ENCODE results near the gene FAM47C. TPM values are rescaled to one million over a fixed set of nuclear protein-coding genes. Genes with fewer than 3 reads are reported as not detected.

The FAM47C gene
- total and polyA plus RNA-seq, 2 of the 4 experiments (the other 2 are of a cell fraction), result not detected

GRCh38 chrX:36978886-36979285 is 29.3 kb upstream of the FAM47C start:
- POLR2A ChIA-PET (ENCODE audit: unreplicated experiment), result no interaction called here
- ATAC-seq (ENCODE audit: low read depth), result no peak
- no peaks in the 10 kb centered on the region for H3K36me3 ChIP-seq (ENCODE audit: control insufficient read depth, insufficient read depth, low read length)
- no peak overlapping the region for H3K27ac ChIP-seq (ENCODE audit: insufficient read depth, low read length)
- no peaks in the 10 kb centered on the region for H3K9me1 ChIP-seq (ENCODE audit: insufficient read depth, low read length)
- WGBS, 2 experiments (ENCODE audit: extremely low coverage in 2 of 2, insufficient read length in 1 of 2), result no CpG with 5 or more reads among the region's 2 CpGs
- H2BK20ac ChIP-seq (ENCODE audit: low read depth, low read length), result no peak overlapping the region
- no peak overlapping the region for H3K4me2 ChIP-seq (ENCODE audit: low read depth, low read length)
- no peak overlapping the region for H4K91ac ChIP-seq (ENCODE audit: insufficient read depth, low read depth, low read length)
- no peaks in the 10 kb centered on the region for H4K20me1 ChIP-seq (ENCODE audit: insufficient read depth, low read length)
- TF ChIP-seq POLR2A (IDR thresholded peaks at IDR 0.05; ENCODE audit: low read depth, low read length) (no peak), RCOR1 (IDR thresholded peaks at IDR 0.05; ENCODE audit: insufficient replicate concordance, low read length) (no peak)
- TF ChIP-seq, protein P1, sequence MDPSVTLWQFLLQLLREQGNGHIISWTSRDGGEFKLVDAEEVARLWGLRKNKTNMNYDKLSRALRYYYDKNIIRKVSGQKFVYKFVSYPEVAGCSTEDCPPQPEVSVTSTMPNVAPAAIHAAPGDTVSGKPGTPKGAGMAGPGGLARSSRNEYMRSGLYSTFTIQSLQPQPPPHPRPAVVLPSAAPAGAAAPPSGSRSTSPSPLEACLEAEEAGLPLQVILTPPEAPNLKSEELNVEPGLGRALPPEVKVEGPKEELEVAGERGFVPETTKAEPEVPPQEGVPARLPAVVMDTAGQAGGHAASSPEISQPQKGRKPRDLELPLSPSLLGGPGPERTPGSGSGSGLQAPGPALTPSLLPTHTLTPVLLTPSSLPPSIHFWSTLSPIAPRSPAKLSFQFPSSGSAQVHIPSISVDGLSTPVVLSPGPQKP (IDR thresholded peaks at IDR 0.05; ENCODE audit: borderline replicate concordance, low read depth, low read length), result no peak
- TF ChIP-seq, protein P2, sequence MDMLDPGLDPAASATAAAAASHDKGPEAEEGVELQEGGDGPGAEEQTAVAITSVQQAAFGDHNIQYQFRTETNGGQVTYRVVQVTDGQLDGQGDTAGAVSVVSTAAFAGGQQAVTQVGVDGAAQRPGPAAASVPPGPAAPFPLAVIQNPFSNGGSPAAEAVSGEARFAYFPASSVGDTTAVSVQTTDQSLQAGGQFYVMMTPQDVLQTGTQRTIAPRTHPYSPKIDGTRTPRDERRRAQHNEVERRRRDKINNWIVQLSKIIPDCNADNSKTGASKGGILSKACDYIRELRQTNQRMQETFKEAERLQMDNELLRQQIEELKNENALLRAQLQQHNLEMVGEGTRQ (IDR thresholded peaks at IDR 0.05; ENCODE audit: low read depth, low read length), result no peak
- TF ChIP-seq, protein P3, sequence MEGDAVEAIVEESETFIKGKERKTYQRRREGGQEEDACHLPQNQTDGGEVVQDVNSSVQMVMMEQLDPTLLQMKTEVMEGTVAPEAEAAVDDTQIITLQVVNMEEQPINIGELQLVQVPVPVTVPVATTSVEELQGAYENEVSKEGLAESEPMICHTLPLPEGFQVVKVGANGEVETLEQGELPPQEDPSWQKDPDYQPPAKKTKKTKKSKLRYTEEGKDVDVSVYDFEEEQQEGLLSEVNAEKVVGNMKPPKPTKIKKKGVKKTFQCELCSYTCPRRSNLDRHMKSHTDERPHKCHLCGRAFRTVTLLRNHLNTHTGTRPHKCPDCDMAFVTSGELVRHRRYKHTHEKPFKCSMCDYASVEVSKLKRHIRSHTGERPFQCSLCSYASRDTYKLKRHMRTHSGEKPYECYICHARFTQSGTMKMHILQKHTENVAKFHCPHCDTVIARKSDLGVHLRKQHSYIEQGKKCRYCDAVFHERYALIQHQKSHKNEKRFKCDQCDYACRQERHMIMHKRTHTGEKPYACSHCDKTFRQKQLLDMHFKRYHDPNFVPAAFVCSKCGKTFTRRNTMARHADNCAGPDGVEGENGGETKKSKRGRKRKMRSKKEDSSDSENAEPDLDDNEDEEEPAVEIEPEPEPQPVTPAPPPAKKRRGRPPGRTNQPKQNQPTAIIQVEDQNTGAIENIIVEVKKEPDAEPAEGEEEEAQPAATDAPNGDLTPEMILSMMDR (conservative IDR thresholded peaks at IDR 0.05; ENCODE audit: low read depth, low read length), result no peak
- no peak overlapping the region for H4K5ac ChIP-seq (ENCODE audit: low read depth, low read length)
- no peak overlapping the region for H2AFZ ChIP-seq (replicated peaks; ENCODE audit: low read length, poor library complexity)
- no peak overlapping the region for H3K23ac ChIP-seq (ENCODE audit: low read depth, low read length)
- DNase-seq, result peak; percentile 1
- dilution Hi-C loops (cut with HindIII; ENCODE audit: low sequenced_read_pairs, unreplicated experiment) (no loop called here), in situ Hi-C loops (cut with MboI; ENCODE audit: low sequenced_read_pairs) (no loop called here), intact Hi-C loops (cut with micrococcal nuclease) (no loop called here)
- H3K14ac ChIP-seq (replicated peaks; ENCODE audit: low read depth, low read length), result no peak overlapping the region
- H3K27me3 ChIP-seq (ENCODE audit: control insufficient read depth, insufficient read depth, low read length), result no peaks in the 10 kb centered on the region
- H2BK15ac ChIP-seq (ENCODE audit: low read depth, low read length), result no peak overlapping the region
- BruUV-seq (replicated peaks), result no TSS peak
- H3K4ac ChIP-seq (ENCODE audit: low read depth, low read length), result no peak overlapping the region
- H4K8ac ChIP-seq (ENCODE audit: low read depth in 2 of 2, low read length in 2 of 2), result no peak overlapping the region
- H2BK120ac ChIP-seq (ENCODE audit: low read depth, low read length), result no peak overlapping the region
- H3K18ac ChIP-seq (ENCODE audit: low read depth, low read length), result no peak overlapping the region
- H3K9ac ChIP-seq (ENCODE audit: low read depth, low read length), result no peak overlapping the region
- no peak overlapping the region for H2AK9ac ChIP-seq (replicated peaks; ENCODE audit: low read depth, low read length, poor library complexity)
- CTCF ChIA-PET, result no interaction called here
- no peak overlapping the region for H2AK5ac ChIP-seq (ENCODE audit: low read depth, low read length)
- no peaks in the 10 kb centered on the region for H3K79me1 ChIP-seq (ENCODE audit: low read depth in 1 of 2, low read length in 2 of 2)
- no peak overlapping the region for H3K4me3 ChIP-seq (ENCODE audit: insufficient read depth, low read depth, low read length)
- H3K56ac ChIP-seq (ENCODE audit: extremely low read depth, insufficient read depth, low read length), result no peak overlapping the region
- no peak overlapping the region for H2BK5ac ChIP-seq (ENCODE audit: low read depth, low read length, poor library complexity, severe bottlenecking)
- no peaks in the 10 kb centered on the region for H3K4me1 ChIP-seq (ENCODE audit: control insufficient read depth, insufficient read depth, low read length)
- H3K9me3 ChIP-seq (ENCODE audit: control insufficient read depth, insufficient read depth, low read length), result no peaks in the 10 kb centered on the region

Data from IMR-90 (cell line).